Activated CD8-positive, alpha-beta memory T cell treated with anti-CD3 and anti-CD28 coated beads, Interleukin-2, amount 50 U/mL, for 48 hours (primary cell): ENCODE data around the gene TAS1R2.

Source experiments
- DNase-seq: peaks from one replicate; pipeline ENCODE4 v3.0.0-alpha.2; 2020

Gene TAS1R2

DNA sequence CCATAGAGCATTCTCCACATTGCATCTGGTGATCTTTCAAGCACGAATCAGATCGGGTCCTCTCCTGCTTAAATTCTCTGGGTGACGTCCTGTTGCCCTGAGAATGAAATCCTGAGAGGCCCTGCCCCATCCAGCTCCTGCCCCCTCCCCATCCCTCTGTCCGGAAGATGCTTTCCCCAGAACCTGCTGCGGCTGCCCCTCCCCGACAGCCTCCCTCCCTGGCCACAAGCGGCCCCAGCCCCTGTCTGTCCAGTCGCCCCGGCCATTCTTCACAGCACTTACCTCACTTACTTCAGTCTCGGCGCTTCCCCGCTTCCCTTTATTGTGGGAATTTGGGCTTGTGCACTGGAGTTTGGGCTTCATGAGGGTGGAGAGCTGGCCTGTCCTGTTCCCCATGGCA, 40.3 kb downstream of the TAS1R2 start:
- no peak for DNase-seq

- no peak for DNase-seq
These were observed 41.5 kb downstream of the TAS1R2 start for GRCh38 chr1:18817795-18818435.

GRCh38 chr1:18817316-18817715, 42.1 kb downstream of the TAS1R2 start:
- no peak for DNase-seq

GRCh38 chr1:18816808-18817207, 42.7 kb downstream of the TAS1R2 start:
- no peak for DNase-seq

DNA sequence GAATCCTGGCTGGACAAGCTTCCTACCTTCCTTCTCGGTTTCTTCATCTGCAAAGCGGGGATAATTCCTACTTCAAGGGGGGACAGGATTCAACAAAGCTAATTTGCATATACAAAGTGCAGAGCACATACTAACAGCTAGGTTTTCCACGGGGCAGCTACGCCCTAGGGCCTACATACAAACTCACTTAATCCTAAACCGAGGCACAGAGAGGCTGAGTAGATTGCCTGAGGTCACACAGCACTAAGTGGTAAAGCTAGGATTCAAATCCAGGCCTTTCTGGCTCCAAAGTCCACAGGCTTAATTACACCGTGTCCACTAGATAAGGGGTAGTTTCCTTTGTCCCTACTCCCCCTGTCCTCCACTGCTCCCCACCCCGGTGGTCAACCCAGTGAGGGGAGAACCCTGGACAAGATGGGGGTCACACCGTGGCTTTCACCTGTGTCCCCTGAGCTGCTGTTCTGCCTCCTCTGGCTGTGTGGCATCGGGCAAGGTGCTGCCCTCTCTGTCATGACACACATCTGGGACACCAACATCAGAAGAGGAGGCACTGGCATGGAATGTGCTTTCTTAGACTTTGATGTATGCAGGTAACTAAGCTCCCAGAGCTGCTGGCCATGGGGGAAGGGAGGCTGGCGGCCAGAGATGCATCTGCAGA, 44.5 kb downstream of the TAS1R2 start:
- no peak for DNase-seq

DNA sequence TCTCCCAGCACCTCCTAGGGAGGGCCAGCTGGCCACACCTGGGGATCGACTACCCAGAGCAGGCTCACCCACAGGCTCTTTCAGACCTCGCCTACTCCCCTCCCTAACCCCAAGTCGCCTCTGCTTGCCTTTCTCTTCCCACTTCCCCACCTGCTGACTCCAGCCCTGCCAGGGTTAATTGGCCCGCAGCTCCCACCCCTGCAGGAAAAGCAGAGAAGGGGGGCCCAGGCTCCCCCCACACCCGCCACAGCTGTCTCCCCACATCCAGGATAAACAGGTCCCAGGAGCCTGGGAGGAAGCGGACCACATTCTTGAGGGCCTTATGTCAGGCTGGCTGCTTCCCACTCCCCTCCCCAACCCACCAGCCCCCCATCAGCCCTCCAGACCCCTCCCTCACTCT, 45.0 kb downstream of the TAS1R2 start:
- no peak for DNase-seq

GRCh38 chr1:18812453-18812939, 47.0 kb downstream of the TAS1R2 start:
- DNase-seq, result no peak

GRCh38 chr1:18811733-18812452, 47.6 kb downstream of the TAS1R2 start:
- DNase-seq, result no peak

DNA sequence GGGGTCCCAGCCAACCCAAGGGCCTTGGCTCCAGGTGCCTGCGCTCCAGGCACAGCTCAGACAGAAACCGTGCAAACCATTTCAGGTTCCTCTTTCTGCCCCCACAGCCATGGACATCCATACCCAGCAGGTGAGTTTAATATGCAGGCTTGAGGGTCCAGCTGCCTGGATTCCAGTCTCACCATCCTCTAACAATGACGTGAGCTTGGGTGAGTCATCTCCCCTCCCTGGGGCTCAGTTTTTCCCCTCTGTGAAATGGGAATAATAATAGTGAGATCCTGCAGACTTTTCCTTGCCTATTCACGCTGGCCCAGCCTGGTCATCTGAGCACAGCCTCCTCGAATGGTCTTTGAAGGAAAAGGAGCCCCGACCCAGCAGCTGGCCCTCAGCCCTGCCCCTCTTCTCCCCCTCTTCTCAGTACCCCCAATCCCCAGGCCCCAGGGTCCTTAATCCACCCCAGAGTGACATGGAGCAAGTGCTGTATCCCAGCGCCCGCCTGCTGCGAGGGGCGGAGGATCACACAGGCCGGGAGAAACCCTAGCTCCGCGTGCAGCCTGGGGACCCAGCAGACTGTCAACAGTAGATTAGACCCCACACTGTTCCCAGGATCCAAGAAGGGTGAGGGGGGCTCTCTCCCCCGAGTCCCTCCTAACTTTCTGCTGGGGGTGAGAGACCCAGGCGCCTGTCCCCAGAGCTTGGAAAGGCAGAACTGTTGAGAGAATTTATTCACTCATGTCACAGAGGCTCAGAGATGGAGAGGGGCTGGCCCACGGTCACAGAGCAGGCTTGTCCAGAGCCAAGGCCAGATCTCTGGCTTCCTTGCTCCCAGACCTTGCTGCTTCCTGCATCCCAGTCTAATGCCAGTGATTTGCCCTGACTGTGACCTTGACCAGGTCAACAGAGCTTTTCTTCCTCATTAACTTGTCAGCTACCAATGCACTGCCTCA, 49.2 kb downstream of the TAS1R2 start:
- DNase-seq, result no peak

DNA sequence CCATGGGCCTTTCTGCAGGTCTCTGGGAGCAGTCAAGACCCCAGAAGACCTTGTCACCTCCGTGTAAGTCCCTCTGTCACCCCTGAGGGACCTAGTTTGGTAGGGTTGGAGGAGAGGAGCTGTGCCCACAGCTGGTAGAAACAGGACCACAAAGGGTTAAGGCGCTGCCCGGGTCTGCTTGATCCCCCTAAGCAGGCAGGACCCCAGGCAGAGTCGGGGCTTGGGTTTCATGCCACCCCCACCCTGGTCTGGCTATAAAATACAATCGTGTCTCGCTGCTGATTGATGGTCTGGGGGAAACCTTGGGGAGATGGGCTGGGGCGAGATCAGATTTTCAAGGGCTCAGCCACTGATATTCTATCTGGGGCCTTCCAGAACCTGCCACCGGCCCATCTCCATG, 50.9 kb downstream of the TAS1R2 start:
- no peak for DNase-seq

DNA sequence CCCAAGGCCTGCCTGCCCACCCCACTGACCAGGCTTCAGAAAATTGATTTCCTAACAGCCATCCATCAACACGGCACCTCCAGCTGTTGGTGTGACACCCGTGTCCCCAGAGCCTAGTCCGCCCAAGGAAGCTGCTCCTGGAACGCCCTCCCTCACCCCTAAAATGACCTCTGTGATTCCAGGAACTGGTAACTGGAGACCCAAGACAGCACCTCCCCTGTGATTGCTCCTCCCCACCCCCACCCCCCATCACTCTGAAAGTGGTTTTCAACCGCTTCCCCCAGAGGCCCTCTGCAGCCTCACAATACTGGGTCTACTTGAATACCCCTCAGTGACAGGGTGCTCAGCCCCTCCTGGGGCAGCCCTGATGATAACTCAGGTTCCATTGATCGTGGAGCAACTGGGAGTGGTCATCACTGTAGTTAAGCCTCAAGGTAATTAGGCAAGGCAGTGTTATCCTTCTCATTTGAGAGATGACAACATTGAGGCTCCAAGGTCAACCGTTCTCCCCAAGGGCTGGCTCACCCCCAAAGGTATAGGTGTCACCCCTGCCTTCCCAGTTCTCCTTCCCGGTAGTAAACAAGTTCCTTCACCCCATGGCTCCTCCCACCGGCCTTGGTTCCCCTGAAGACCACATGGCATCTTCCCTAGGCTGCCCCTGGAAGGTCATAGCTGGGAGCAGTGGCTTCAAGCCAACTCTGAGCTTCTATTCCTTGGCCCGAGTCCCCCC, 52.0 kb downstream of the TAS1R2 start:
- no peak for DNase-seq

DNA sequence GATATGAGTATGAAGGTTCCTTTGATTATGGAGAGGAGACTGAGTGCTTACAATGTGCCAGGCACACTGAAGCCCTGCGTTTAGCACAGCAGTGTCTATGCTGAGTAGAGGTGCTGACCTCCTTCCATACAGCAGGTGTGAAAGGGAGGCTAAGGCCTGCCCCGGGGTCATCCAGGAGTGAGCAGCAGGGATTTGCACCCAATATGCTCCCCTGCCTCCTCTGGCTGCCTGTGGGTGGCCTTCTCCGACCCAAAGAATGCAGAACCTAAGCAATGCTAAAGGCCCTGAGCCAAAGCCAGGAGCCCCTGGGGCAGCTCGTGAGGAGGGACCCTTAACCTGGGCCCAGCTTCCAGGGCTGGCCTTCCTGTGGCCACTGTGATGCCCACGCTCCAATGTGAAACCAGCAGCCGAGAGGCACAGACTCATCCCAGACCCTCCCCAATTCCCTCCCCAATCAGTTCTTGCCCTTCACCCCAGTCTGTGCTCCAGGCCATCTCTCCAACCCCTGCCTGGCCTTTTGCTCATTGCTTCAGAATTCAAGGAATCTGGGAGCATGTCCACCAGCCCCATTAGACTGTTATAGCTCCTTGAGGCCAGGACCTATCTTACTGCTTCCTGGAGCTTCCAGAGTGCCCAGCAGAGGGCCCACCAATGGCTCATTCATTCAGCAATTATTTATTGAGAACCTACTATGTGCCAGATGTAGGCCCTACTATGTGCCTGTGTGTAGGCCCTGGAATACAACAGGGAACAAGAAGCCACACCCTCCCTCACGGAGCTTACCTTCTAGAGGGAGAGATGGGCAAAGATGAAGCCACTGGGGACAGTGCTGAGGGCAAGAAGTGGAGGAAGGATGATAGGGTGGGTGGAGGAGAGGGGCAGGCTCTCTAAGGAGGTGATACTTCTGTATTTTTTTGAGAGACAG, 53.3 kb downstream of the TAS1R2 start:
- DNase-seq, result no peak

DNA sequence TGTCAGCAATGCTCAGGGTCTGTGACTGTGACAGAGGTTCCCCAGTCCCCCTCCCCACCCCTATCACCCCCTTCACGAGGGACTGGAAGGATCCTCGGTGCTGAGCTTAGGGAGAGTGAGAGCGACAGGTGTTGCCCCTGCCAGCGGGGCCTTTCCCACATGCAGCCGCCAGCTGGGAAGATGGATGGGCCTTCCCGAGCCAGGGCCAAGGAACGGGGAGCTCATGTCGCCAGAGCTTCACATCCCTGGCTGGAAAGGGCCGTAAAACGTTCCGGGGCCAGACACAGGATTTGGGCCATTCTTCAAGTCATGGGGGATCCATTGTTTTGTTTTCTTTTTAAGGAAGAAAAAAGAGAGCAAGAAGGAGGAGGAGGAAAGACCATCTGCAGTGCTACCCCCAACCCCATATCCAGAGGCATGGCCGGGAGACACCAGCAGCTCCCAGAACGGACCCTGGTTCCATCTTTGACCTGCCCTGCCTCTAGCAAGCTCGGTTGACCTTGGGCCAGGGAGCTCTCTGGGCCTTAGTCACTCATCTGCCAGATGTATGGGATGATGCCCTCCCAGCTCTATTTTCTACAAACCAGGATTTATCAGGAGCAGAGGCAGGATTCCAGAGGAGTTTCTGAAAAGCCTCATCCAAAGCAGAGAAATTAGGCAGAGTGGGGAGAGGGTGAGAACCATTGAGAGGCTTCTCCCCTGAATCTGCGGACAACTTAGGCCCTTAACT, 54.1 kb downstream of the TAS1R2 start:
- no peak for DNase-seq

DNA sequence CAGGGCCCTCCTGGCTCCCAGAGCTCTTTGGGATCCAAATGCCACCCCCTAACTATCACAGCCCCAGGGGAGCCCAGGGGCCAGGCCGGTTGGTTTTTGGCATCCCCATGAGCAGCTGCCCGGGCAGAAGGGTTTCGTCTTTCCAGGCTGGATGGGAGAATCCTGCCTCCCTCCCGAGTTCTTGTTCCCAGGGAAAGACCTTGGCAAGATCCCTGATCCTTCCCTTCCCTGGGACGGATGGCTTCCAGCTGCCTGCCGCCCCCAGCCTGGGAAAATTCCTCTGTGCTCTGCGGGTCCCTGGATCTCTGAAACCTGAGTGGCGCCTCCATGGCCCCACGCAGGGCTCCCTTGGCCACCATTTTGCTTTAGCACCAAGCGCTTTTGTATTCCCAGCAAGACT, 55.6 kb downstream of the TAS1R2 start:
- no peak for DNase-seq

DNA sequence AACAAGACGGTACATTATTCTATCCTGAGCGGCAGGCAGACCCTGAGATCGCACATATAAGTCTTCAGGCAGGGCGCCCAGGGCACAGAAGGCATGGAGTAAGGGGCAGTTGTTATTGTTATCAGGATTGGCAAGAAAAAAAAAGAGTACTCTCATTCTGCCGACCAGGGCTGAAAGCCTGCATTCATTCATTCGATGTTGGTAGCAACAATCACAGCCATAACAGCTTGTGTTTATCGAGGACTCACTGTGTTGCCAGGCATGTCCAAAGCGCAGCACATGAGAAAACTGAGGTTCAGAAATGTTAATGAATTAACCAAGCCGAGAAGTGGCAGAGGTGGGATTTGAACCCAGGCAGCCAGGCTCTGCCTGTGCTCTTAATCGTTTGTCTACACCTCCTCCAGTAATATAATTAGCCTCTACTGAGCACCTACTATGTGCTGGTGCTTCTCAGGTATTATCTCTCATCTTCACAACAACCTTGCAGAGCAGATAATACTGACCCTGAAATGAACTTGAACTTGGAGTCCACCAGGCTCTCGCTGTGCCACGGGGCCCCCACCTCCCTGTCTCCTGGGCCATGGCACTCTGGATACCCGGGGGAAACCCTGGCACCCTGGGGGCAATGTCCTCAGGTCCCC, 56.2 kb downstream of the TAS1R2 start:
- no peak for DNase-seq

DNA sequence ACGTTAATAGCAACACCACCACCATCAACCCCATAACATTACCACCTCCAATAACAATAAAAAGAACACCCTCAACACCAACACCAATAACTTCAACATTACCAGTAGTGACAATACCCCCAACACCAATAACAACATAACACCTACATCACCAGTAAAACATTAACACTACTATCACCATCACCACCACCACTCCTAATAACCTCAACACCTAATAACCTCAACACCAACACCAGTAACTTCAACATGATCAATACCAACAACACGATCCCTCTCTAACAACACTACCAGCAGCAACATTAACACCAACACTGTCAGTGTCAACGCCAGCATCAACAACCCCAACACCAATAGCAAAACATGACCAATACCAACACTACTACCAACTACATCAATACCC, 57.2 kb downstream of the TAS1R2 start:
- no peak for DNase-seq

DNA sequence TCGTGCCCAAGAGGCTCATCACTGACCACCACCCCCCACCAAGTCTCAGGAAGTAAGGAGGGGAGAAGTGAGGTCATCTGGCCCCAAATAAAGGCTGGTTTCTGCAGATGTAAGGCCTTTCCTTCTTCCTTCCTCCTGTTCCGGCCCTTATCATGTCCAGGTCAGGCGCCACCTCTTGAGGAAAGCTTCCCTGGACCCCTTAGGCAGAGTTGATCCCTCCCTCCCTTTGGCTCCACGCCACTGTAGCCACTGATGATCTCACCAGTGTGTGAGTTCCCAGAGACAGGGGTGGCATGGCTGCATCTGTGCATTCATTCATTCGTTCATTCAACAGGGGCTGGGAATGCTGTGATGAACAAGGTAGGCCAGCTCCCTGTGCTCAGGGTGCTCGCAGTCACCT, 59.2 kb downstream of the TAS1R2 start:
- DNase-seq, result no peak

GRCh38 chr1:18799454-18799853, 60.0 kb downstream of the TAS1R2 start:
- no peak for DNase-seq

DNA sequence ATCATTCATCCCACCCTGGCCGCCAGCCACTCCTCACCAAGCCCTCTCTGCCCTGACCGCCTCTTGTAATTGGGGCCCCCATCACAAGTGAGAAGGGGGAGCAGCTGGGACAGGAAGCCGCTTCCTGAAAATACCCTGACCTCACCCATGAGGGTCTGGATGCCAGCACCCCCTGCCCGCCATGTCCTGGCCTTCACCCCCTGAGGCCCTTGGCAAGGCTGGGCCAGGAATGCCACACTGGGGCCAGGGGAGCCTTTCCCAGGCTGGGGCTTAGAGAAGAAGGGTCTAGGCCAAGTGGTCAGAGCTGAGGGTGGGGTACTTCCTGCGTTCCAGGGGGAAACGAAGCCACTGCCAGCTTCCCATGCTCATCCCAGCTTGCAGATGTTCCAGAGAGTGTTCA, 60.5 kb downstream of the TAS1R2 start:
- no peak for DNase-seq

GRCh38 chr1:18798533-18798932, 60.9 kb downstream of the TAS1R2 start:
- DNase-seq, result no peak
